HG03108 (cell line): ENCODE measurements around the gene MRPL21.

Experiments
- ATAC-seq: cut with Tn5 transposase; IDR thresholded peaks from one replicate; pipeline ENCODE4 v1.9.1; 2021; ENCODE audit warnings: moderate library complexity; ENCODE audit not compliant: unreplicated experiment

MRPL21 gene

DNA sequence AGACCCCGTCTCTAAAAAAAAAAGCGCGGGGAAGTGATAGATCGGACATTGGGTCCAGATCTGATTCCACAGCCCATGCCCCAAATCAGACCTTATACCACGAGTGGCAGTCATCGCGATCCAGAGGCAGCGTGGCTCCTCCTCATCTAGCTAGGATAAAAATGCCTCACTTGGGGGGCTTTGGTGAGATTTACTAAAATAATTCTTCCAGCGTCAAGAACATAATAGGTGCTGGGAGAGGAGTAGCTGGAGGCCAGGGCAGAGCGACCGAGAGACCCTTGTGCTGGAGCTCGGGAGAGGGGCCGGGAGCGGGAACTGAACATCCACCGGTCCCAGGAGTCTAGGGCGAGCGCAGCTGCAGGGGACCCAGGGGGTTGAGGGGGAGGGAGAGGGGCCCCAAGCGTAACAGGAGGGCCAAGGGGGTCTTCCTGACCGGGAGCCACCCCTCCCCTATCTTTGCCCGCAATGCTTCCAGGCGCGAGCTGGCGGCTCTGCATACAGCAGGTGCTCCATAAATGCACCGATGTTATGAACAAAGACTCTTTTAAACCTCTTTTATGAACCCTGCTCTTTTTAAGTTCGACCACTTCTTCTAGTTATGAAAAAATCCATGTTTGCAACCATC, 61.1 kb downstream of the MRPL21 start:
- ATAC-seq, result no peak

DNA sequence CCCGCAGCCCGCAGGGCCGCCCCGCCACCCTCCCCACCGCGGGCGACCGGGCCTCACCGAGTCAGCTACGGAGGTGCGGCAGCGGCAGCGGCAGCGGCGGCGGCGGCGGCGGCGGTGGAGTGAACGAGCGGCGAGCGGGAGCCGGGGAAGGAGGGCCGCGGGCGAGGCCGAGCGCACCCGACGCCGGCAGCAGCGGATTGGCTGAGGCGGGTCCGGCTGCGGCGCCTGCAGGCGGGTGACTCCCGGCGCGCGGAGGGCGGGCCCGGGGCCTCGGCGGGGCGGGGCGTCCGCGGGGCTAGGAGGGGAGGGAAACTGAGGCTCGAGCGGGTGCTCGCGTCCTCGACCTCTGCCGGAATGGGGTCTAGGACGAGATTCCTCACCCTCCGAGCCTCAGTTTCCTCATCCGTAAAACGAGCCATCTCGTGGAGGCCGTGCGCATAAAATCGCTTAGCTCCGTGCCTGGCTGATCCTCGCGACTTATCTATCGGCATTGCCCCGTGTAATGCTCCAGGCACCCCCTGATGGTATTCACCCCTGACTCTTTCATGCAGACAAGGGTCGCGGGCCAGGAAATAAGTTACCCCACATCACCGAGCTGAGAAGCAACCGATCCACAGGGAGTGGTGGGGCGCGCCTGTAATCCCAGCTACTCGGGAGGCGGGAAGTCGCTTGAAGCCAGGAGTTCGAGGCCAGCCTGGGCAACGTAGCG, 61.8 kb downstream of the MRPL21 start, which contains the start of gene CPT1A:
CPT1A (minus strand) TSS at position 199 of the 709 bp plus-strand sequence. CDS start 26,442 bp downstream, outside the sequence.
- peak; percentile 32 for ATAC-seq
